ENCODE measurements around the gene ARVCF. TPM values are rescaled to one million over a fixed set of nuclear protein-coding genes. Genes with fewer than 3 reads are reported as not detected.

Gene ARVCF
- total RNA-seq, 1 donor from 2014 or later: 108 TPM

DNA sequence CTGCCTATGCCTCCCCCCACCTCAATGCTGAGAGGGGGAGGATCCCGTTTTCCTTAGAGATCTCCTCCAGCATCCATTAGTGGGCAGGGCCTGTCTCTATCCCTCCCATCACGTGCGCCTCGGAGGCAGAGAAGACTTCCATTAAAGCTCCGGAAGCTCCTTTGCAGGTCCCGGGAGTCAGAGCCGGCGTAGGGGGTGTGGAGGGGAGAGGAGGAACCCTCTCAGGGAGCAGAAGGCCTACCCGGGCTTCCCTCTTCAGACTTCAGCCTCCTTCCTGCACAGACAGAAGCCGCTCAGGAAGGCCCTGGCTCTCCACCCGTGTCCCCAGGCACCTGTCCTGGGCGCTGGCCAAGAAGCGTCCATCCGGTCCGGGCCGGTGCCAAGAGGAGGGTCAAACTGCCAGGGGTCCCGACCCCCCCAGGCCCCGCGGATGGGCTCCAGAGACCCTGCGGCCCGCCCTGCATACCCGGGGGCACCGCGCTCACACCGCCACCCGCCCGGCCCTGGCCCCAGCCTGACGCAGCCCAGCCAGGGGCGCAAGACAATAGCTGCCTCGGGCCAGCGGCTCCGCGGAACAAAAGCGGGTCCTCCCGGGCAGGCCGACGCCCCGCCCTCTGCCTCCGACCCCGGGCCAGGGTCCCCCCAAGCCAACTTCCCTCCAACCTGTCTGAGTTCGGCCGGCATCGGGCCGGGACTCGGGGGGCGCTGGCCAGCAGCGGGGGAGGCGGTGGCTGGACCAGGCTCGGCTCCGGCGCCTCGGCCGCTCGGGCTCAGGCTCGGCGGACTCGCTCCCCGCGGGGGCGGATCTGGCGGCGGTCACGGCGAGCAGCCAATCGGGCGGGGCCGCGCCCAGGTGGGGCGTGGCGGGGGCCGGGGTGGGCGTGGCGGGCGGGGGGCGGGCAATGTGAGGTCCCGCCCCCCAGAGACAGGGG is 29.9 kb downstream of the ARVCF start:
- DNase-seq: peak; percentile 86

DNA sequence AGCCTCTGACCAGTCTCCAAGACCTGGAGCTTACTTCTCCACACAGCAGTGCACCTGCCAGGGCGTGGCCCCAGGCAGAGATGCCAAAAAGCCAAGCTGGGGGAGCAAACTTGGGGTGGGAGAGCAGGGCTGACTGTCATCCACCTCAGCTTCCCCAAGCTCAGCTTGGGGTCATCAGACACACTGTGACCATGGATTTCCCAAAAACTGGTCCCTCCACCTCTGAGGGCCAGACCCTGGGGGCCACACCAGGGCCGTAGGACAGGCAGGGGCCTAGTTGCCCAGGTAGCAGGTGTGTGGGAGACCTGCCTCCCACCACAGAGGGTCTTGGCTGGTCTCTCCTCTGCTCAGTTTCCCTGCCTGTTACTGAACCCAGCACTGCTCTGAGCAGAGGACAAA is 30.6 kb downstream of the ARVCF start:
- DNase-seq: no peak

DNA sequence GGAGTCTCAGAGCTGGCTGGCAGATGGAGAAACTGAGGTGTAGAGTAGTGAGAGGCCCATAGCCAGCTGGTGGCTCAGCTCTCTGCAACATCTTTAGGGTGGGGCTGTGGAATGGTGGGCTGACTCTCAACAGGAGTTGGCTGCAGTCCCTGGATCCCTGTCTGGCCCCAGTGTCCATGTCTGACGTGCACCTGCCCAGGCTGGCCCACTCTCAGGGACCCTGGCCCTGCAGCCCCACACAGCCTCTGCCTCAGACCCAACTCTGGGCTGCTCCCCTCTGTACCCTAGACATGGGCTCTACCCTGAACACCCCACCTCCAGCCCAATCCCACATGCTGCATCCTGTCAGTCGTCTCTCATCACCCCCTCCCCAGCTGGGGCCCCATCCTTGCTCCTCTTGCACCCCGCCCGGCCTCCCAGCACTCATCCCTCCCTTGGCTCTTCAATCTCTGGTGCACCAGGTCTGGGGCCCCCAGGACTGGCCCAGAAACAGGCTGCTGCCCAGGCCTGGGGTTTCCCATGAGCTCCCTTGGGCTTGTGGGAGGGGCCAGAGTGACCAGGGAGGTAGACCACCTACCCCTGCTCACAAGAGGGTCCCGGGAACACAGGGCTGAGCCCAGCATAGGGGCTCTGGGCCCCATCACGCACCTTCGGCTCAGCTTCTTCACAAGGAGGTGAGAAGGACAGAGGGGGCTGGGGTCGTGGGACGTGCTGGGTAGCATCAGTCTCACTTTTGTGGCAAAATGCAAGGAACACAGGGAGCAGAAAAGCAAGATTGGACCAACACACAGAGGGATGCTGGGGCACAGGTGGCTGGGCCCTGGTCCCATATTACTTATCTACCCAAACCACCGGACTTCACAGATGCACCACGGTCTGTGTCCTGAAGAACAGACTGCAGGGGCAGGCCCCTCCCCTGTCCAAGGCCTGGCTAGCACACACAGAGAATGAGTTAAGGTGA is 31.5 kb downstream of the ARVCF start:
- no peak for DNase-seq

DNA sequence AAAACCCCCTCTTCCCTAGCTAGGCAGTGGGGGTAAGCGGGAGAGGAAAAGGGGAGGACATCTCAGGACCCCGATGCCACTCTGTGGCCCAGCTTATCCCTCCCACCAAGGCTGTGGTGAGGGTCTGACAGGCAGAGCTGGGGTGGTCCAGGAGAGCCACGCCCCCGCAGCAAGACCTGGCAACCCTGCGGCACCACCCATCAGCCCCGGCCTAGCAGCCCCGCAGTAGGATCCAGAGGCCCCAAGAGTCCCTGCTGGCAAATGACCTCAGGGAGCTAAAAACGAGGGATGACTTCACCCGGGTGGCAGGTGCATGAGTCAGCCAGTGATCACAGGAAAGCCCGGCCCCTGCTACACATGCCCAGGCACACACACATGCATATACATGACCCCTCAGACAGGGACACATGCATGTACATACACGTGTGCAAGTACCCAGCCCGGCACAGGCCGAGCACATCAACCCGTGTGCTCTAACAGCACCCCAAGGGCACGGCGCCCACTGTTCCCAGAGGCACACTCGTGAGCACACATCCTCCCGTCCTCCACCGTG is 32.3 kb downstream of the ARVCF start:
- DNase-seq: peak; percentile 74

DNA sequence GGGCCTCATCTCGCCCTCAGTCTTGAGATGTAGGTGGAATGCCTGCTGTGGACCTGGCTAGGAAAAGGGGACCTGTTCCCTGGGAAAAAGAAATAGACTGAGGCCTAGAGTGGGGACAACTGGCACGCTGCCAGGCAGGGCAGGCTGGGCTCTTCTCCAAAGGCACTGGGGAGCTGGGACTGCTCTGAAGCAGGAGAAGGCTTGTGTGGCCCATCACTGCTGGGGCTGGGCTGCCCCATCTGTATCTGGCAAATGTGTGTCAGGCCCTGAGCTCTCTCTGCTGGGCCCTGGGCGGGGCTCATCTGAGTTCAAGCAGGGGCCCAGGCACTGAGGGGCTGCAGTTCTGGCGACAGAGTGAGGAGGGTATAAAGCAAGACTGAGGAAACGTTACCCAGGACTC is 32.9 kb downstream of the ARVCF start:
- peak; percentile 53 for DNase-seq

DNA sequence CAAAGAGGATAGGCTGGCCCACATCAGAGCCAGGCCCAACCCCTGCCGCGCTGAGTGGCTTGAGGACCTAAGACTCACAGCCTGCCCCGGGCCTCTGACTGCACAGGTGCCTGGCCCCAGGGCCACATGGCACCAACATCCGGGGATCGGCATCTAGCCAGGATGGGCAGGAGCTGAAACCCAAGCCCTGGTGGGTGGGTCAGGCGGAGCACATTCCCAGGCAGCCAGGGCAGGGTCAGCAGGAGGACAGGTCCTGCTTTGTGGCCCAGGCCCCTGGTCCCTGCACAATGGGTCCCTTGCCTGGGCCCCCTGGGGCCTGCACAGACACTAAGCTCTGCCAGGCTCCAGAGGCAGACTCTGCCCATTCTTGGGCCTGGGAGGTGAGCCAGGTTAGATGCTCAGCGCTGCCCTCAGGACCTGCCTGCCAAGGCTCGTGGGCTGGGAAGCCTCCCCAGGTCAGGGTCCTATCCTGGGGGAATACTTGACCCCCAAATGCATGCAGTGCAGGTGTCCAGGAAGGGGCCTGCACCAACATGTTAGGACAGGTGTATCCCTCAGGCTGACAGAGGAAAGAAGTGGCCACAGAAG is 33.5 kb downstream of the ARVCF start:
- DNase-seq: peak; percentile 75

DNA sequence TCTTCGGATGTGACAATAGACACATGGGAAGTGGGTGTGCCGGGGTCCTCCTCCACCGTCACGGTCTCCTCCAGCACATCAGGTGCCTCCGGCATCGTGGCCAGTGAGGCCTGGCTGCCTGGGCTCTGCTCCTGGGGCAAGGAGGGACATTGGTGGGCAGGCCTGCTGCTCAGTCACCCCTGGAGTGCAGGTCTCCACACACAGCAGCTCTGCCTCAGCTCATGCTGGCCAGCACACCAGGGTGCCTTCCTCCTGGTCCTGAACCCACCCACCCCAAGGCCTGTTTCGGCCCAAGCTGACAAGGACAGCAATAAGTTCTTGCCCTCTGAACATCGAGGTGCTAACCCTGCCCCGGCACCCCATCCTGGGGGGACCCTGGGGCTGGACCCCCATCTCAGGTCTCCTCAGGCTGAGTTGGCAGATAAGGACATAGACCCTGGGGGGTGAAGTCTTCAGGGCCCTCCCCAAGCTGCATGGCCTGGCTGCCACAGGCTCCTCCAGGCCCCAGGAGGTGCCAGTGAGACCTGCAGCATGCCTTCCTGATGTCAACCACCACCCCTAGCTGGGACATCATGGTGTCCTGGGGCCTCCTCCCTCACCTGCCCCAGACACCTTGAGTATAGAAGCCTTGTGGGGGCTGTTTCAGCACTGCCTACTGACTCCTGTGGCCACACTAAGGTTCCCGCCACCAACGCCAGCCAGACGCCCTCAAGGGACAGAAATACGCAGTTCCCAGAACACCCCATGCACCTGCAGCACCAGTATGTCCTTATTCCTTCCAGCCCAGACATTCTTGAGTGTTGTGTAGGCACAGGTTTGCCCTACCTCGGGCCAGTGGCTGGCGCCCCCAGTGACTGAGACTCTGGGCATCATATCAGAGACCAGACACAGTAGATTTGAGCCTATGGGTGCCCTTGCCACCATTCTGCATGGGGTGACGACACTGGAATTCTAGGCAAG is 34.4 kb downstream of the ARVCF start:
- DNase-seq: no peak

DNA sequence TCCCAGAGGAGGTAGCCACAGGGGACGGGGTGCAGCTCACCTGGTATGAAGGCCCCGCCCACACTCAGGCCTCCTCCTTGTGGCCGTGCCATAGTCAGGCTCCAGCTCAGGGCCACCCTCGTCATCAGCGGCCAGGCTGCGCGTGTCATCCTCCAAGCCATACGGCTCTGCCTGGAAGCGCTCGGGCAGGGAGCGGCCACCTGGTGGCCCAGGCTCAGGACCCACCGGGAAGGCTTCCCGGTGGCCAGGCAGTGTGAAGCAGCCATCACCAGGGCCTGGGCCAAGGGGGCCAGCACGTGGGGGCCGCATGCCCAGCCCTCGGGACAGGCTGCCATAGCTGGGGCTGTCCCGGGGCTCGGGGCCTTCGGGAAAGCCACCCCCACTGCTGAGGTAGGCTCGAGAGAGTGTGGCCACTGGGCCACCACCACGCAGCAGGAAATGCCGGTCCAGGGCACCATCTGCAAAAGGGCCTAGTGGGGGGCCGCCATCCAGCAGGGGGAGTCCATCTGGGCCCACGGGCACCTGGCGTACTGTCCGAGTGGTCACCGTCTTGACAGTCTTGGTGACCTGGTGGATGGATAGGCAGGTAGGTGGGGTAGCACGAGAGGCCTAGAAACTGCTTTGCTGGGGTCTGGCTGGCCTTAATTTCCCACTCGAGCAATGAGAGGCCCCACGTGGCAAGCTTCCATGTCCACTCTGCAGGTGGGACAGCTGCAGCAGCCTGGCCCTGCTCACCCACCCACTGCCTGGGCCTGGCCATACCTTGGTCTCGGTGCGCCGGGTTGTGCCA is 35.3 kb downstream of the ARVCF start:
- no peak for DNase-seq

DNA sequence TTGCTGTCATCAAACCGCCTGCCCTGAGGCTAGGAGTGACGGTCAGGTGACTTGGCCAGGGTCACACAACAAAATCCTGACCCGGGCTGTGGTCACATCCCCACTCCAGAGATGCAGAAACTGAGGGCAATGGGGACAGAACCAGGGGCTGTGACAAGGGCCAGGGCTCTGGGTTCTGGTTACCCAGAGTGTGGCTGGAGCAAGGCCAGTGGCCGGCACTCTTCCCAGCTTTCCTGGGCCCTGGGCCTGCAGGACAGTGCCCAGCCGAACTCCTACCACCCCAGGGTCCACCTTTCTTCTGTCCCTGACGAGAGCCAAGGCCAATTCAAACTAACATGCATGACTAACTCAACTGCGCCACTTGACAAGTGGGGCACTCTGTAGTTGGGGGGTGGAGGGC is 35.9 kb downstream of the ARVCF start:
- no peak for DNase-seq

DNA sequence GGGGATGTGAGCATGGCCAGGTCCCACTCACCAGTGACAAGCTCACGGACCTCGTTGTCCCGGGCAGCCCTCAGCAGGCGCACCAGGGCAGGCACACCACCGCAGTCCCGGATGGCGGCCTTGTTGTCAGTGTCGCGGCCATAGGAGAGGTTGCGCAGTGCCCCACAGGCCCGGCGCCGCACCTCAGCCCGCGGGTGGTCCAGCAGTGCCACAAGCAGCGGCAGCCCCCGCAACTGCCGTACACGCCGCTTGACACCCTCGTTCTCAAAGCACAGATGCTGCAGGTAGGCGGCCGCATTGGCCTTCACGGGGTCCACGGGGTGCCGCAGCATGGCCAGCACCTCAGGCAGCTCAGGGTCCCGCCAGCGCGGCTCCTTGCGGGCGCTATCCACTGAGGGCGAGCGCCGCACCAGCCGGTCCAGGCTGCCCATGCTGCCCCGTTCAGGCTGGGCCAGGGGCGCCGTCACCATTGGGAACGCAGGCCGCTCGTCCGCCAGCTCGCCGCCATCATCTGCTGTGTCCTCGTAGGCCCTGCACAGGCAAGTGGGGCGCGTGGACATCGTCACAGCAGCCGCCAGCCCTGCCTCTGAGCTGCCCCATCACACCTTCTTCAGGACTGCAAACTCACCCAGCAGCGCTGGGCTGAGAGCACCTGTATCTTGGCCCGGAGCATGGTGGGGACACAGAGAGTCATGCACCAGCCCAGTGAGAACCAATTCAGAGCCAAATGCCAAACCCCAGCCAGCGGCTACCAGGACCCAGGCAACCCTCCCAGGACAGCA is 36.7 kb downstream of the ARVCF start:
- no peak for DNase-seq

DNA sequence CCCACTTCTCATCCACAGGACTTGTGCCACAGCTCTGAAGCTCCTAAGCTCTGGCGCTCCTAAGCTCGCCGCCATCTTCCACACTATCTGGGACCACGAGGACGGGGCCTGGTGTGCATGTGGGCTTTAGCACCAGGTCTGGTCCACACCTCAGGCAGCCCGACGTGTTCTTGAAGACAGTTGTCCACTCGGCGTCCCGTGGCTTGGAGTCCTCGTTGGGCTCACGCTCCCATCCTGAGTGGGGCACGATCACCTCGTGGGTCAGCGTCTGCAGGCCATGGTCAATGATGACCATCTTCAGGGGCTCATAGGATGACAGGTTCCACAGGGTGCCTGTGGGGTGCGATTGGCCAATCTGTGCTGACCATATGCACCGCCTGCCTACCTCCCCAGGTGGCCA is 37.9 kb downstream of the ARVCF start:
- DNase-seq: no peak

DNA sequence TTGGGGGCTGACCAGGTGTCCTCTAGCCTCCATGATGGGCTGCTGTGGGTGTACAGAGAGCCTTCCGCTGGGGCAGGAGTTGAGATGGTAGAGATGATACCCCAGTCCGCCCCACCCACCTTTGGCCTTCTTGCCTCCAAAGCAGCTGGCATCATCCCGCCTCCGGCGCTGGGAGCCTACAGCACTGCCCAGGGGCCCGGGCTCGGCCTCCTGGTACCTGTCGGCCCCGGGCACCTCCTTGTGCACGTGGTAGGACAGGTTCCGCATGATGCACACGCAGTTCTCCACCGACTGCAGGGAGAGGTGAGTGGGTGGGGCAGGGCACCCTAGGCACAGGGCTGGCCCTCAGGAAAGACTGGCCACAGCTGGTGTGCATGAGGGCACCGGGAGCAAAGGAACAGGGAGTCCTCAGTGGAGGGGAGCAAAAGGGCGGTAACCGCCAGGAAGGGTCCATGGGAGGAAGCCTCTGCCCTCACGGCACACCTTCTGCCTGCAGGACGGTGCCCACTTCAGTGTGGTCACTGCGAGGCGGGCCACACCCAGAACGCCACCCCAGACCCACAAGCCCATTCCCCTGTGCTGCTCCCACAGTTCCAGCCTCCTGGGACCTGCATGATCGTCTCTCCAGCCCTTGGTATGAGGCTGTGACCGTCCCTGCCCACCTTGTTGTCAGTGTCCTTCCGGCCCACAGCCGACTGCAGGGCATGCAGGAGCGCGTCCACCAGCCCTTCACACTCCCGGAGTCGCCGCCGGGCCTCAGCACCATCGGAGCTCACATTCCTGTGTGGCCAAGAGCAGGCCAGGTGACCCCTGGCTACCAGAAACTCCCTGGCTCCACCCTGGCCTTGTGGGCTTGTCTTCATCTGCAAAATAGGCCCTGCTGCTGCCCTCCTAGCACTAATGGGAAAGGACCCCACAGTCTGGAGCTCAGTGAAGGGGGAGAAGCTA is 39.1 kb downstream of the ARVCF start:
- no peak for DNase-seq

DNA sequence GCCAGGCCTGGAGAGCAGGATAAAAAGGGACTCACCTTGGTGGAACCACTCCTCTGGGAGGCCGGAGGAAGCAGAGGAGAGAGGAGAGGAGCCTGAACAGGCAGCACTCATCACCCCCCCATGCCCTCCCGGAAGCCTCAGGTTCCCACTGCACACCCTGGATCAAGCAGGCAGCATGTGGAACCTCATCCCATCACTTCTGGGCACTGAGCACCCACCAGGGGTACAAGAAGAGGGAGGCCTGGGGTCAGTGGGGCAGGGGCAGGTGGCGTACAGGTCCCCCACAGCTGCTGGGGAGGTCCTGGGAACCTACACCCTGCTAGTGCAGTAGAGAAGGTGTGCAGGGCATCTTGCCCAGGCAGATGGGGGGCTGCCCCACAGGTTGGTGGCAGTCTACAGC is 40.0 kb downstream of the ARVCF start:
- DNase-seq: no peak

DNA sequence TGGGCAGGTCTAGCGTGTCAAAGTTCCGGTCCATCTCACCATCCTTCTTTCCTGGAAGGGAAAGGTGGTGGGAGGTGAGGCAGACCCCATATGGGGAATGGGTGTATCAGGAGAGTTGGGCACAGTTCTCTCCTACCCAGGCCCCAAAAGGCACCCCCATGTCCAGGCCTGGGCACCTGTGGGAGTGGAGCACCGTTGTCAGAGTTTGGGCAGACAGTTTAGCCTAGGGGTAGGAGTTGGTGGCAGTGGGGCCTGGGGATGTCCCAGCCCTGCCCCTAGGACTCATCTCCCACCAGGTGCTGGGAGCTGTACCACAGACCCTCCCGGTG is 41.0 kb downstream of the ARVCF start:
- no peak for DNase-seq

DNA sequence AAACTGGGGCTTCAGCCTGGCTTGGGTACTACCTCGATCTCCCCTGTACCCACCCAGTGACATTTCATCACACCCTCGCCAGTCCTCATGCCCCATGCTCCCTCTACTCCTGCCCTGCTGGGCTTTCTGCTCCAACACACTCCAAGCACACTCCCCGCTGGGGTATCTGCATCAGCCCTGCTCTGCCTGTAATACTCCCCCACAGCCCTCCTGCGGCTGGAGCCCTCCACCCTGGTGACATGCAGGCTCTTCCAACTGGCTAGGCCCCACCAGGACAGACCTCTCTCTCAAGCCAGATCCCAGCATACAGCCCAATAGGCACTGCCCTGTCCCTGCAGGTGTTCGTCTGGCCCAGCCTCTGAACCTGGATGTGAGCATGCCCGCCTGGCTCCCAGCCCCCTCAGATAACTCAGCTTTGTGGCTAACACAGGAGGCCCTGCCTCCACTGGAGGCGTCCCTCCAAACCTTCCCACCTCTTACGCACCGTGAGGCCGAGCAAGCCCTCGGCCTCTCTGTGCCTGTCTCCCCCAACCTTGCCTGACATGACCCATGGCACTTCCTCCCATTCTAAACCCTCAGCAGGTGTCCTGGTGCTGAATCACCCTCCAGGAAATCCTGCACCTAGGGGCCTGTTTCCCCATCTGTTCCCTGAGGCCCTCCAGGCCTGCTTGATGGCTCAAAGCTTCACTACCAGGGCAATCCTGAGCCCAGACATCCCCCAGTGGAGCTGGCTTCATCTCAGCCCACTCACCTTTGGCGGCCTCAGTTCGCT is 41.5 kb downstream of the ARVCF start:
- DNase-seq: no peak

DNA sequence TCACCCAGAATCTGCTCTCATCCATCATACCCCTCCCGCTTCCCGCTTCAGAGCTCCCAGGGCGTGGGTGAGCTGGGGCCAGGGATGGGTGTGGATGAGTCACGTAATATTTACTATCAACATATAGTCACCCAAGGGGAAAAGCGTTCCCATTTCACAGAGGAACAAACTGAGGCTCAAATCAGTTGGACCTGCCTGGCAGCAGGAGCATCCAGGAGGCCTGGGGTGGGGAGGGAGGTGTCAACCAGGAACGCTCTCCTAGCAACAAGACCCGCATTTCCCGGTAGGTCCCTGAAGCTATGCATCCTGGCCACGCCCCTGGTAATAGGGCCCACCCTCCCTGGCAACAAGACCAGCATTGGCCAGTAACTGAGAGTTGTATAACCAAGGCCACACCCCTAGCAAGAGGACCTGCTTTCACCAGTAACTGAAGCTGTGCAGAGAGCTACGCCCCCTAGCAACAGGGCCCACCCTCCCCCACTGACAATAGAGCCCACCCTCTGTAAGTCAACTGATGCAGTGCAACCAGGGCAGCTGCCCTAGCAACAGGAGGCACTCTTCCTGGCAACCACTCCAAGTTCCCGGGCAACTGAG is 42.3 kb downstream of the ARVCF start:
- peak; percentile 80 for DNase-seq

Measured in tongue (tissue), 2 donors.